Right renal pelvis (tissue), 4 donors: Measurements from ENCODE around the gene FURIN. TPM values are rescaled to one million over a fixed set of nuclear protein-coding genes. Genes with fewer than 3 reads are reported as not detected.
"Not testable (repeated sequence)": the region's sequence is repeated elsewhere in the genome, so short reads cannot be mapped to it uniquely, and the experiment has no call there.

Source experiments
- DNase-seq, 4 donors: peaks; one replicate each; pipeline ENCODE4 v3.0.0-alpha.2; 2013; ENCODE audit warnings: low read depth in 4 of 4, low spot score in 3 of 4, missing footprints in 1 of 4
- polyA plus RNA-seq, 4 donors: library from polyadenylated mRNA; unstranded; fragments of 120-200 nt; gene quantifications; one replicate each; pipeline ENCODE4 v1.2.1, GENCODE V29; 2013; ENCODE audit not compliant: insufficient read length in 4 of 4

Gene FURIN
- polyA plus RNA-seq, 4 donors: 47.2 to 58.7 (median 48.9) TPM

- no peak for DNase-seq
These were observed 27.4 kb upstream of the FURIN start for GRCh38 chr15:90840954-90841353.

GRCh38 chr15:90844696-90845095 lies 23.7 kb upstream of the FURIN start:
- DNase-seq: no peak

- no peak for DNase-seq
These were observed 23.0 kb upstream of the FURIN start for GRCh38 chr15:90845201-90845949.

- not testable (repeated sequence) for DNase-seq
These were observed 19.0 kb upstream of the FURIN start for GRCh38 chr15:90849424-90849823.

- DNase-seq: no peak
These were observed 17.3 kb upstream of the FURIN start for GRCh38 chr15:90851114-90851513.

GRCh38 chr15:90851940-90852339 lies 16.4 kb upstream of the FURIN start:
- no peak for DNase-seq

GRCh38 chr15:90855139-90855538 lies 13.2 kb upstream of the FURIN start:
- DNase-seq: no peak

GRCh38 chr15:90857337-90857736 lies 11.1 kb upstream of the FURIN start:
- DNase-seq: no peak

- no peak for DNase-seq
These were observed 10.4 kb upstream of the FURIN start for GRCh38 chr15:90857883-90858443.

GRCh38 chr15:90859234-90860131 lies 8.9 kb upstream of the FURIN start:
- no peak for DNase-seq

GRCh38 chr15:90860450-90860849 lies 7.9 kb upstream of the FURIN start:
- no peak for DNase-seq

- no peak for DNase-seq
These were observed 7.3 kb upstream of the FURIN start for GRCh38 chr15:90860942-90861675.

GRCh38 chr15:90862487-90862886 lies 5.9 kb upstream of the FURIN start:
- DNase-seq: no peak

GRCh38 chr15:90862964-90863778 lies 5.2 kb upstream of the FURIN start:
- DNase-seq: no peak

GRCh38 chr15:90863987-90864386 lies 4.4 kb upstream of the FURIN start:
- no peak for DNase-seq

GRCh38 chr15:90864507-90864906 lies 3.9 kb upstream of the FURIN start:
- no peak for DNase-seq

- no peak for DNase-seq
These were observed 2.7 kb upstream of the FURIN start for GRCh38 chr15:90865702-90866101.

- no peak for DNase-seq
These were observed 2.1 kb upstream of the FURIN start for GRCh38 chr15:90866161-90866715.

- no peak for DNase-seq
These were observed 1.6 kb upstream of the FURIN start for GRCh38 chr15:90866800-90867199.

GRCh38 chr15:90869140-90869541 lies 753 bp downstream of the FURIN start:
- no peak for DNase-seq
